SK-N-SH treated with all-trans-retinoic acid at 6 μM for 48 hours (cell line): ENCODE data around the gene ADAM19.

Source experiments
- ATAC-seq: fragments of 200-7000 bp; cut with Tn5 transposase; 3 replicates; pipeline ENCODE4 v1.9.1; 2020; ENCODE audit warnings: mild to moderate bottlenecking, moderate library complexity
- ARNTL ChIP-seq: fragments of 450-650 bp; formaldehyde crosslinking; IDR thresholded peaks from 2 replicates; pipeline ENCODE4 v1.5.0; 2020; ENCODE audit warnings: low read depth, mild to moderate bottlenecking, moderate library complexity, borderline replicate concordance
- BACH2 ChIP-seq: fragments of 250-450 bp; sonication (Bioruptor Pico); IDR thresholded peaks from 2 replicates; pipeline ENCODE4 v1.9.0; 2021; ENCODE audit warnings: mild to moderate bottlenecking, borderline replicate concordance
- CREB5 ChIP-seq: fragments of 250-450 bp; sonication (Bioruptor Pico); IDR thresholded peaks from 2 replicates; pipeline ENCODE4 v1.5.1; 2020; ENCODE audit warnings: low read depth, mild to moderate bottlenecking, moderate library complexity
- CSDC2 ChIP-seq: fragments of 250-450 bp; sonication (Bioruptor Pico); IDR thresholded peaks from 2 replicates; pipeline ENCODE4 v1.5.0; 2020; ENCODE audit warnings: mild to moderate bottlenecking, moderate library complexity
- CSRNP3 ChIP-seq: fragments of 250-450 bp; sonication (Bioruptor Pico); IDR thresholded peaks from 2 replicates; pipeline ENCODE4 v1.5.1; 2021; ENCODE audit warnings: mild to moderate bottlenecking, moderate library complexity
- GLIS3 ChIP-seq: fragments of 250-450 bp; sonication (Bioruptor Pico); IDR thresholded peaks from 2 replicates; pipeline ENCODE4 v1.5.0; 2020; ENCODE audit warnings: mild to moderate bottlenecking, moderate library complexity
- ISL1 ChIP-seq: fragments of 250-450 bp; sonication (Bioruptor Pico); IDR thresholded peaks from 2 replicates; pipeline ENCODE4 v2.1.2; 2022; ENCODE audit warnings: mild to moderate bottlenecking, moderate library complexity
- OSR1 ChIP-seq: fragments of 250-450 bp; sonication (Bioruptor Pico); IDR thresholded peaks from 2 replicates; pipeline ENCODE4 v1.8.0; 2022; ENCODE audit warnings: moderate library complexity, mild to moderate bottlenecking, inconsistent platforms
- PATZ1 ChIP-seq: fragments of 250-450 bp; sonication (Bioruptor Pico); IDR thresholded peaks from 2 replicates; pipeline ENCODE4 v1.8.0; 2020; ENCODE audit warnings: mild to moderate bottlenecking, moderate library complexity, borderline replicate concordance
- POU6F1 ChIP-seq: fragments of 250-450 bp; sonication (Bioruptor Pico); IDR thresholded peaks from 2 replicates; pipeline ENCODE4 v1.8.0; 2021; ENCODE audit warnings: low read depth, mild to moderate bottlenecking, moderate library complexity, borderline replicate concordance
- PPARA ChIP-seq: fragments of 250-450 bp; sonication (Bioruptor Pico); IDR thresholded peaks from 2 replicates; pipeline ENCODE4 v1.5.0; 2020; ENCODE audit warnings: mild to moderate bottlenecking, borderline replicate concordance
- RARB ChIP-seq: fragments of 250-450 bp; sonication (Bioruptor Pico); IDR thresholded peaks from 2 replicates; pipeline ENCODE4 v1.8.0; 2021; ENCODE audit warnings: mild to moderate bottlenecking, moderate library complexity
- SNAI2 ChIP-seq: fragments of 250-450 bp; sonication (Bioruptor Pico); IDR thresholded peaks from 2 replicates; pipeline ENCODE4 v1.5.0; 2020; ENCODE audit warnings: mild to moderate bottlenecking, moderate library complexity
- TCF4 ChIP-seq: fragments of 250-450 bp; sonication (Bioruptor Pico); IDR thresholded peaks from 2 replicates; pipeline ENCODE4 v1.8.0; 2021; ENCODE audit warnings: mild to moderate bottlenecking, moderate library complexity, borderline replicate concordance
- TOX ChIP-seq: fragments of 250-450 bp; sonication (Bioruptor Pico); IDR thresholded peaks from 2 replicates; pipeline ENCODE4 v1.8.0; 2021; ENCODE audit warnings: mild to moderate bottlenecking, moderate library complexity, borderline replicate concordance
- TSHZ2 ChIP-seq: fragments of 250-450 bp; sonication (Bioruptor Pico); IDR thresholded peaks from 2 replicates; pipeline ENCODE4 v1.5.0; 2020; ENCODE audit warnings: mild to moderate bottlenecking, moderate library complexity
- ZC3H10 ChIP-seq: fragments of 250-450 bp; sonication (Bioruptor Pico); IDR thresholded peaks from 2 replicates; pipeline ENCODE4 v1.5.1; 2021; ENCODE audit warnings: mild to moderate bottlenecking, moderate library complexity
- ZFP3 ChIP-seq: fragments of 250-450 bp; sonication (Bioruptor Pico); IDR thresholded peaks from 2 replicates; pipeline ENCODE4 v1.5.0; 2020; ENCODE audit warnings: mild to moderate bottlenecking, moderate library complexity
- ZFP30 ChIP-seq: fragments of 450-650 bp; formaldehyde crosslinking; IDR thresholded peaks from 2 replicates; pipeline ENCODE4 v1.5.0; 2022; ENCODE audit warnings: mild to moderate bottlenecking, moderate library complexity
- ZNF565 ChIP-seq: fragments of 450-650 bp; formaldehyde crosslinking; conservative IDR thresholded peaks from 2 replicates; pipeline ENCODE4 v1.5.0; 2020; ENCODE audit warnings: low read depth, mild to moderate bottlenecking, moderate library complexity
- ZNF8 ChIP-seq: fragments of 450-650 bp; formaldehyde crosslinking; IDR thresholded peaks from 2 replicates; pipeline ENCODE4 v1.5.0; 2020; ENCODE audit warnings: mild to moderate bottlenecking, moderate library complexity

The ADAM19 gene

GRCh38 chr5:157535042-157535865 is 40.3 kb downstream of the ADAM19 start:
- no peak for TF ChIP-seq BACH2 (CRISPR knock-in tag)
- no peak for TF ChIP-seq PPARA (CRISPR knock-in tag)
- TF ChIP-seq ZC3H10 (CRISPR knock-in tag), result no peak
- no peak for TF ChIP-seq SNAI2 (CRISPR knock-in tag)
- no peak for TF ChIP-seq ZNF565
- TF ChIP-seq CSDC2 (CRISPR knock-in tag), result no peak
- TF ChIP-seq TOX (CRISPR knock-in tag), result no peak
- no peak for TF ChIP-seq ZFP3
- no peak for TF ChIP-seq TCF4
- no peak for TF ChIP-seq PATZ1 (CRISPR knock-in tag)
- no peak for TF ChIP-seq RARB
- no peak for TF ChIP-seq ZFP30 (CRISPR knock-in tag)
- no peak for ATAC-seq

GRCh38 chr5:157533011-157533481 is 42.5 kb downstream of the ADAM19 start:
- no peak for ATAC-seq
- no peak for TF ChIP-seq GLIS3
- TF ChIP-seq TSHZ2, result no peak
- TF ChIP-seq PATZ1 (CRISPR knock-in tag), result no peak
- no peak for TF ChIP-seq OSR1 (CRISPR knock-in tag)
- no peak for TF ChIP-seq ZFP30 (CRISPR knock-in tag)
- no peak for TF ChIP-seq TCF4
- TF ChIP-seq ZC3H10 (CRISPR knock-in tag), result no peak
- no peak for TF ChIP-seq CSDC2 (CRISPR knock-in tag)
- no peak for TF ChIP-seq ZNF8 (CRISPR knock-in tag)
- no peak for TF ChIP-seq RARB
- no peak for TF ChIP-seq TOX (CRISPR knock-in tag)
- no peak for TF ChIP-seq POU6F1
- no peak for TF ChIP-seq SNAI2 (CRISPR knock-in tag)
- TF ChIP-seq CSRNP3 (CRISPR knock-in tag), result no peak
- no peak for TF ChIP-seq ISL1 (CRISPR knock-in tag)
- TF ChIP-seq ARNTL, result no peak
- TF ChIP-seq CREB5 (CRISPR knock-in tag), result no peak
